HepG2 (cell line): Measurements from ENCODE around the gene GNG12. TPM values are rescaled to one million over a fixed set of nuclear protein-coding genes. Genes with fewer than 3 reads are reported as not detected.

Experiments
- ATAC-seq: fragments of 200-7000 bp; cut with Tn5 transposase; 3 replicates; pipeline ENCODE4 v1.9.1; 2020; ENCODE audit warnings: mild to moderate bottlenecking, moderate library complexity
- BruUV-seq: library from RNA; stranded (reverse); fragments of 400-500 nt; replicated peaks from 2 replicates; lab custom pipeline; 2021; lab: Mats Ljungman, UMichigan
- CTCF ChIA-PET: fragments of 300-600 bp; formaldehyde crosslinking; extraction: SDS; loops from one replicate; lab custom pipeline; 2021; ENCODE audit warnings: low total read pairs, inconsistent platforms, low intra/inter-chr PET ratio; lab: Yijun Ruan, JAX
- POLR2A ChIA-PET: fragments of 350-600 bp; sonication (Branson Sonifier 250); formaldehyde crosslinking; loops from one replicate; lab custom pipeline; 2020; ENCODE audit warnings: antibody characterized with exemption, inconsistent platforms; lab: Yijun Ruan, JAX
- DNase-seq: peaks from one replicate; pipeline ENCODE4 v3.0.0-alpha.2; 2015; ENCODE audit warnings: low spot score
- FAIRE-seq: peaks from 3 replicates; lab custom pipeline; 2011; peaks lifted over from hg19 to GRCh38; lab: Jason Lieb, UNC
- H2AFZ ChIP-seq: one replicate; pipeline ENCODE4 v1.6.1; 2011; ENCODE audit warnings: low read length, inconsistent platforms
- H3K27ac ChIP-seq: fragments of 300-600 bp; 3 replicates; pipeline ENCODE4 v1.8.0; 2011; ENCODE audit warnings: mixed run types, mild to moderate bottlenecking, mixed read lengths, low read length, inconsistent platforms; ENCODE audit not compliant: insufficient read depth; ENCODE audit errors: extremely low read length
- H3K27me3 ChIP-seq, 2 experiments: fragments of 200-600 bp in 1 of 2; 2 replicates in 1 of 2; 3 replicates in 1 of 2; pipeline versions ENCODE4 v1.6.0 to v1.8.0; 2011; ENCODE audit warnings: low read length in 2 of 2, mild to moderate bottlenecking in 2 of 2, moderate library complexity in 2 of 2, inconsistent platforms in 1 of 2; ENCODE audit not compliant: insufficient read depth in 2 of 2, control insufficient read depth in 1 of 2
- H3K36me3 ChIP-seq, 2 experiments: fragments of 200-600 bp in 1 of 2; replicated peaks in 1 of 2; 2 replicates in 1 of 2; 3 replicates in 1 of 2; pipeline versions ENCODE4 v1.5.1 to v1.8.0; 2011; ENCODE audit warnings: low read length in 2 of 2, inconsistent platforms in 1 of 2; ENCODE audit not compliant: insufficient read depth in 2 of 2, control insufficient read depth in 1 of 2
- H3K4me1 ChIP-seq: 2 replicates; pipeline ENCODE4 v1.5.1; 2012; ENCODE audit warnings: low read length, inconsistent platforms; ENCODE audit not compliant: insufficient read depth
- H3K4me2 ChIP-seq: 2 replicates; pipeline ENCODE4 v1.6.0; 2011; ENCODE audit warnings: low read depth, low read length, inconsistent platforms
- H3K4me3 ChIP-seq, 3 experiments: fragments of 200-600 bp in 1 of 3; sonication (generic), shearing (Covaris generic) in 1 of 3; replicated peaks in 1 of 3; 2 replicates each; pipeline ENCODE4 v1.5.1; 2011 to 2016; ENCODE audit warnings: low read length in 3 of 3, inconsistent platforms in 2 of 3, low read depth in 2 of 3, mild to moderate bottlenecking in 2 of 3, control low read depth in 1 of 3, mixed read lengths in 1 of 3; ENCODE audit not compliant: insufficient read depth in 1 of 3
- H3K79me2 ChIP-seq: one replicate; pipeline ENCODE4 v1.6.1; 2011; ENCODE audit warnings: low read length, inconsistent platforms; ENCODE audit not compliant: insufficient read depth
- H3K9ac ChIP-seq: 2 replicates; pipeline ENCODE4 v1.6.0; 2011; ENCODE audit warnings: mild to moderate bottlenecking, low read depth, low read length, inconsistent platforms; ENCODE audit not compliant: insufficient read depth
- H3K9me3 ChIP-seq: 2 replicates; pipeline ENCODE4 v1.5.1; 2012; ENCODE audit warnings: mild to moderate bottlenecking, low read length
- H4K20me1 ChIP-seq: 2 replicates; pipeline ENCODE4 v1.6.0; 2011; ENCODE audit warnings: inconsistent platforms, mild to moderate bottlenecking, low read length, moderate library complexity; ENCODE audit not compliant: insufficient read depth
- GLI4 ChIP-seq: sonication (generic); formaldehyde crosslinking; IDR thresholded peaks from 2 replicates; pipeline ENCODE4 v1.5.1; 2020; ENCODE audit warnings: missing genetic modification reagents, mild to moderate bottlenecking, moderate library complexity, borderline replicate concordance
- ISL2 ChIP-seq: sonication (generic); formaldehyde crosslinking; IDR thresholded peaks from 2 replicates; pipeline ENCODE4 v1.5.0; 2020; ENCODE audit warnings: missing genetic modification reagents
- LBX2 ChIP-seq: sonication (generic); formaldehyde crosslinking; IDR thresholded peaks from 2 replicates; pipeline ENCODE4 v1.5.0; 2020; ENCODE audit warnings: missing genetic modification reagents, mild to moderate bottlenecking, borderline replicate concordance
- NFAT5 ChIP-seq: sonication (generic); formaldehyde crosslinking; IDR thresholded peaks from 2 replicates; pipeline ENCODE4 v1.4.0; 2020; ENCODE audit warnings: missing genetic modification reagents
- PAXIP1 ChIP-seq: sonication (generic); formaldehyde crosslinking; conservative IDR thresholded peaks from 2 replicates; pipeline ENCODE4 v1.4.0; 2020; ENCODE audit warnings: mild to moderate bottlenecking, missing genetic modification reagents, moderate library complexity
- SRSF9 ChIP-seq: fragments of 200-400 bp; formaldehyde crosslinking; IDR thresholded peaks from 2 replicates; pipeline ENCODE4 v1.6.1; 2018; ENCODE audit warnings: borderline replicate concordance, mild to moderate bottlenecking, low read depth, low read length; ENCODE audit not compliant: insufficient read depth, poor library complexity, severe bottlenecking
- ZFP41 ChIP-seq: sonication (generic); formaldehyde crosslinking; IDR thresholded peaks from 2 replicates; pipeline ENCODE4 v1.4.0; 2020; ENCODE audit warnings: mild to moderate bottlenecking, missing genetic modification reagents, borderline replicate concordance
- ZNF34 ChIP-seq: sonication (generic); formaldehyde crosslinking; IDR thresholded peaks from 2 replicates; pipeline ENCODE4 v1.4.0; 2020; ENCODE audit warnings: mild to moderate bottlenecking, missing genetic modification reagents, borderline replicate concordance
- ZNF414 ChIP-seq: sonication (generic); formaldehyde crosslinking; IDR thresholded peaks from 2 replicates; pipeline ENCODE4 v1.5.0; 2020; ENCODE audit warnings: missing genetic modification reagents
- ZNF547 ChIP-seq: sonication (generic); formaldehyde crosslinking; IDR thresholded peaks from 2 replicates; pipeline ENCODE4 v1.5.1; 2020; ENCODE audit warnings: mild to moderate bottlenecking, missing genetic modification reagents
- ZXDC ChIP-seq: sonication (generic); formaldehyde crosslinking; IDR thresholded peaks from 2 replicates; pipeline ENCODE4 v1.5.0; 2020; ENCODE audit warnings: mild to moderate bottlenecking, missing genetic modification reagents
- WGBS: methylation state at CpG from one replicate; pipeline ENCODE4 v1.1.6; 2017; ENCODE audit warnings: low lambda C conversion rate; 5-methylcytosine and 5-hydroxymethylcytosine counted together
- in situ Hi-C: cut with HindIII; loops from 2 replicates; pipeline ENCODE4 v1.10.0; 2017; ENCODE audit warnings: low pct_unique_long_range_greater_than_20kb; ENCODE audit not compliant: extremely low pct_ligation_motif_present
- intact Hi-C: fragments of 100-400 bp; cut with micrococcal nuclease; formaldehyde crosslinking; loops from one replicate; pipeline ENCODE4 v1.10.0; 2022; ENCODE audit not compliant: unreplicated experiment
- polyA plus RNA-seq, 8 experiments: library from polyadenylated mRNA; depleted of rRNA in 3 of 8; stranded (reverse) in 7 of 8; unstranded in 1 of 8; fragments of >200 nt; fragmentation: Illumina TruSeq in 4 of 8; extraction: Trizol in 4 of 8; gene quantifications; 2 replicates each; pipeline versions ENCODE4 v1.2.1 to v1.2.3, GENCODE V29; 2011 to 2016; ENCODE audit warnings: low read depth in 4 of 8, missing spikeins in 1 of 8, mixed read lengths in 1 of 8; ENCODE audit not compliant: insufficient read depth in 1 of 8
- total RNA-seq, 5 experiments: library from RNA; depleted of rRNA; stranded (reverse); fragments of >200 nt; fragmentation: Illumina TruSeq; extraction: Trizol; gene quantifications; 2 replicates each; pipeline ENCODE4 v1.2.3, GENCODE V29; 2016; ENCODE audit warnings: low read depth in 1 of 5

Gene GNG12
- total and polyA plus RNA-seq, 2 of the 13 experiments (the other 11 are each of a cell fraction or from before 2014, with no cell fraction given), result 0.11 TPM

DNA sequence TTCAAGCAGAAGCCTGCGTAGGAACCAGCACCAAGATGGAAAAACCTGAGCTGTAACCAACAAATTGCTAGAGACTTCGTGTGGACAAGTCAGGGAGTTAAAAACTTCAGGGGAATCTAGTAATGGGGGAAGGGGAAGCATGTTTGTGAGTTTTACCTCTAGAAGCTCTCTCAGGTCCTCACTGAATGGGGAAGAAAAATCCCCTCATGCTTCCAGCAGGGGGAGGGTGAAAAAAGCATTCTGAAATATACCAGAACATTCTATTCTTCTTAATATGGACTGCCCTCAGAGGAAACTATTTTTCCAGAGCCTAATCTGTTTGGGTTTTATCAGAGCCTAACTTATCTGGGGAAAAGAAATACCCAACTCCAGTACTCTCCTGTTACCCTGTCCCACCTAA lies 28.6 kb downstream of the GNG12 start:
- DNase-seq (no peak), ATAC-seq (no peak), FAIRE-seq (no peak)
- in situ Hi-C loops, result no loop called here
- H3K4me1 ChIP-seq, result no peaks in the 10 kb centered on the region
- CTCF ChIA-PET, result no interaction called here
- H3K79me2 ChIP-seq, result no peaks in the 10 kb centered on the region
- 19% methylated on average over 2 of the region's 2 CpGs for WGBS
- intact Hi-C loops, result no loop called here
- no peaks in the 10 kb centered on the region for H4K20me1 ChIP-seq
- no peak overlapping the region for H3K27ac ChIP-seq
- no peaks in the 10 kb centered on the region for H3K36me3 ChIP-seq
- H3K4me2 ChIP-seq, result no peak overlapping the region
- no peak overlapping the region for H2AFZ ChIP-seq
- no peaks in the 10 kb centered on the region for H3K9me3 ChIP-seq
- H3K9ac ChIP-seq, result no peak overlapping the region
- POLR2A ChIA-PET, result no interaction called here
- BruUV-seq, result no TSS peak
- no peaks in the 10 kb centered on the region for H3K27me3 ChIP-seq
- H3K4me3 ChIP-seq, result no peak overlapping the region
- TF ChIP-seq ISL2 (CRISPR knock-in tag), result no peak
- no peak for TF ChIP-seq ZNF547 (CRISPR knock-in tag)
- TF ChIP-seq PAXIP1 (CRISPR knock-in tag), result no peak
- no peak for TF ChIP-seq ZNF34
- TF ChIP-seq SRSF9, result no peak
- no peak for TF ChIP-seq ZNF414 (CRISPR knock-in tag)
- TF ChIP-seq GLI4 (CRISPR knock-in tag), result no peak
- no peak for TF ChIP-seq NFAT5
- no peak for TF ChIP-seq ZXDC (CRISPR knock-in tag)
- TF ChIP-seq ZFP41 (CRISPR knock-in tag), result no peak
- no peak for TF ChIP-seq LBX2 (CRISPR knock-in tag)
